Measurements from ENCODE around the gene FGF8.

FGF8 gene

GRCh38 chr10:101745074-101745696 lies 30.7 kb downstream of the FGF8 start:
- Histone ChIP-seq H3K27ac (replicated peaks) (no peak overlapping the region), H3K27me3 (ENCODE audit: insufficient read depth, poor library complexity, severe bottlenecking) (peaks cover 2% of the 10 kb centered on the region), H3K4me3 (replicated peaks; ENCODE audit: insufficient read depth, low read length) (no peak overlapping the region)
- DNase-seq (ENCODE audit: low read depth in 1 of 2, low spot score in 1 of 2), result peak in 1 of 2 experiments; percentile 4
- TF ChIP-seq REST (IDR thresholded peaks at IDR 0.05; ENCODE audit: insufficient replicate concordance, low read depth), result no peak
- no peak for TF ChIP-seq GABPA (IDR thresholded peaks at IDR 0.05; ENCODE audit: low read depth)
- TF ChIP-seq SPI1 (IDR thresholded peaks at IDR 0.05; ENCODE audit: borderline replicate concordance, low read depth), result no peak

- H3K4me3 ChIP-seq (replicated peaks; ENCODE audit: insufficient read depth, low read length), result no peak overlapping the region
- no peak for DNase-seq (ENCODE audit: low read depth in 1 of 2, low spot score in 1 of 2)
- peaks cover 2% of the 10 kb centered on the region for H3K27me3 ChIP-seq (ENCODE audit: insufficient read depth, poor library complexity, severe bottlenecking)
- H3K27ac ChIP-seq (replicated peaks), result no peak overlapping the region
- TF ChIP-seq SPI1 (IDR thresholded peaks at IDR 0.05; ENCODE audit: borderline replicate concordance, low read depth), result no peak
- no peak for TF ChIP-seq GABPA (IDR thresholded peaks at IDR 0.05; ENCODE audit: low read depth)
Observed at GRCh38 chr10:101744267-101744666, 31.6 kb downstream of the FGF8 start.

DNA sequence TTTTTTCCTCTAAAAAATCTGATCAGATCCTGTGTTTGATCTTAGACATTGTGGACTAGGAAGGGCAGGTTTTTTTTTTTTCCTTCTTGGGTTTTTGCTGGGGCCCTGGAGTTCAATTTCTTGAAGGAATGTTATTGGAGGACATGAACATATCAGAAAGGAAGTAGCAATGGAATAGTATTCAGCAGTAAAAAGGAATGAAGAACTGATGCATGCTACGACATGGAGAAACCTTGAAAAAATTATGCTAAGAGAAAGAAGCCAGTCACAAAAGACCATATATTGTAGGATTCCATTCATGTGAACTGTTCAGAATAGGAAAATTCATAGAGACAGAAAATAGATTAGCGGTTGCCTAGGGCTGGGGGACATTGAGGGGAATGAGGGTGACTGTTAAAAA lies 34.0 kb downstream of the FGF8 start:
- DNase-seq (ENCODE audit: low read depth in 1 of 2, low spot score in 1 of 2), result no peak
- Histone ChIP-seq H3K27me3 (ENCODE audit: insufficient read depth, poor library complexity, severe bottlenecking) (peaks cover 2% of the 10 kb centered on the region), H3K27ac (replicated peaks) (no peak overlapping the region), H3K4me3 (replicated peaks; ENCODE audit: insufficient read depth, low read length) (no peak overlapping the region)
- TF ChIP-seq REST (IDR thresholded peaks at IDR 0.05; ENCODE audit: insufficient replicate concordance, low read depth) (no peak), GABPA (IDR thresholded peaks at IDR 0.05; ENCODE audit: low read depth) (no peak), POLR2AphosphoS5 (IDR thresholded peaks at IDR 0.05; ENCODE audit: low read depth) (no peak), SPI1 (IDR thresholded peaks at IDR 0.05; ENCODE audit: borderline replicate concordance, low read depth) (no peak)
- TF ChIP-seq, protein P1, sequence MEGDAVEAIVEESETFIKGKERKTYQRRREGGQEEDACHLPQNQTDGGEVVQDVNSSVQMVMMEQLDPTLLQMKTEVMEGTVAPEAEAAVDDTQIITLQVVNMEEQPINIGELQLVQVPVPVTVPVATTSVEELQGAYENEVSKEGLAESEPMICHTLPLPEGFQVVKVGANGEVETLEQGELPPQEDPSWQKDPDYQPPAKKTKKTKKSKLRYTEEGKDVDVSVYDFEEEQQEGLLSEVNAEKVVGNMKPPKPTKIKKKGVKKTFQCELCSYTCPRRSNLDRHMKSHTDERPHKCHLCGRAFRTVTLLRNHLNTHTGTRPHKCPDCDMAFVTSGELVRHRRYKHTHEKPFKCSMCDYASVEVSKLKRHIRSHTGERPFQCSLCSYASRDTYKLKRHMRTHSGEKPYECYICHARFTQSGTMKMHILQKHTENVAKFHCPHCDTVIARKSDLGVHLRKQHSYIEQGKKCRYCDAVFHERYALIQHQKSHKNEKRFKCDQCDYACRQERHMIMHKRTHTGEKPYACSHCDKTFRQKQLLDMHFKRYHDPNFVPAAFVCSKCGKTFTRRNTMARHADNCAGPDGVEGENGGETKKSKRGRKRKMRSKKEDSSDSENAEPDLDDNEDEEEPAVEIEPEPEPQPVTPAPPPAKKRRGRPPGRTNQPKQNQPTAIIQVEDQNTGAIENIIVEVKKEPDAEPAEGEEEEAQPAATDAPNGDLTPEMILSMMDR (IDR thresholded peaks at IDR 0.05; ENCODE audit: insufficient read depth, low read length), result no peak

DNA sequence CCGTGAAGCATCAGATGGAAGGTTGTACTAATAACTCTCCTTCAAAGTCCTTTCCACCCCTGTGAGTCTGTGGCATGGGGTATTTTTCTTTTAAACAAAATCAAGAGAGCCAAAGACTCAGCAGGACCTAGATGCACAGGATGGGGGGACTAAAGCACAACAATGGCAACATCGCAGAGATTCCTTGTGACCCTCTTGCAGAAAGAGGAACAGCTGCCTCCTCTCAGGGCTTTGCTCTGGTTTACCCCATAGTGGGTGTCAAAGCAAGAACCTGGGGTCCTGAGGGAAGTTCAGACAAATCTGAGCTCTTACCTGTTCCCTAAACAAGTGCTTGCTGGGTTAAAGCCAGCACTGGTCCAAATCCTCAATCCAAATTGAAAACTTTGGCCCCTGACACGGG lies 39.2 kb downstream of the FGF8 start:
- no peak overlapping the region for H3K27ac ChIP-seq (replicated peaks)
- TF ChIP-seq REST (IDR thresholded peaks at IDR 0.05; ENCODE audit: insufficient replicate concordance, low read depth) (no peak), SPI1 (IDR thresholded peaks at IDR 0.05; ENCODE audit: borderline replicate concordance, low read depth) (peak; percentile 31; the same call in 1 of the 2 replicates)
- peaks cover 5% of the 10 kb centered on the region for H3K27me3 ChIP-seq (ENCODE audit: insufficient read depth, poor library complexity, severe bottlenecking)
- no peak overlapping the region for H3K4me3 ChIP-seq (replicated peaks; ENCODE audit: insufficient read depth, low read length)
- no peak for DNase-seq (ENCODE audit: low read depth in 1 of 2, low spot score in 1 of 2)

Data from HL-60 (cell line).